Hematopoietic multipotent progenitor cell treated with erythropoietin and hydrocortisone succinate and interleukin-3 and kit ligand, for 6 days (in vitro differentiated cells): Measurements from ENCODE around the gene NADSYN1.

ENCODE experiments used
- DNase-seq: peaks from one replicate; pipeline ENCODE4 v3.0.0-alpha.2; 2015

The NADSYN1 gene

DNA sequence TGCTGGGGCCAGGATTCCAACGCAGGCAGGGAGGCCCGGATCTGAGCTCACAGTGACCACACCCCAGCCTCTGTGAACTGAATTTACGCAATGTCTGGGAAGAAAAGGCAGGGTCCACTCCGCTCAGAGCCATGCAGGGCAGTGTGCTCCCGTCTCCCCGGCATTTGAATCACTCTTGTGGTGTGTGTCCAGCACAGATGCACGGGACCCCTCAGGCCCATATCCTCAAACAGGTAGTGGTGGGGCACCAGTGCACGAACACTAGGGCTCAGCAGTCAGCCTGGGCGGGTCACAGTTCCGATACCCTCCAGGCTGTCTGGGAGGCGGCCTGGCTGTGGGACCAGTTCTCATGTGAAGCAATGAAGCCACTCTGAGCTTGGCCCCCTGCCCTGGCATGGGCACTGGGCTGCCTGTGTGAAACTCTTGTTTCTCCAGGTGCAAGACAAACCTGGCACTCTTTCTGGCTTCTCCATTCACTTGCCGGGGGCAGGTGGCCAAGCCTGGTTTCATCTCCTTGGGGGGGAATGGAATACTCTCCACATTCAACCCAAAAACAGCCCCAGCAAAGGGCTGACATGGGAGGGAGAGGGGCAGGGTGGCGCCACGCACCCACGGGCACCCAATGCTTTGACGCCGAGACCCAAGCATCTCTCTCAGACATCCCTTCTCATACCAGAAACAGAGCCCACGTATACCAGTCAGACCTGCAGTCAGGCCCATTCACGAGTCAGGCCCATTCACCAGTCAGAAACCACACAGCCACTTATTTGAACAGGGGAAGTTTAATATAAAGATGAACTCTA lies 19.2 kb upstream of the NADSYN1 start:
- no peak for DNase-seq

DNA sequence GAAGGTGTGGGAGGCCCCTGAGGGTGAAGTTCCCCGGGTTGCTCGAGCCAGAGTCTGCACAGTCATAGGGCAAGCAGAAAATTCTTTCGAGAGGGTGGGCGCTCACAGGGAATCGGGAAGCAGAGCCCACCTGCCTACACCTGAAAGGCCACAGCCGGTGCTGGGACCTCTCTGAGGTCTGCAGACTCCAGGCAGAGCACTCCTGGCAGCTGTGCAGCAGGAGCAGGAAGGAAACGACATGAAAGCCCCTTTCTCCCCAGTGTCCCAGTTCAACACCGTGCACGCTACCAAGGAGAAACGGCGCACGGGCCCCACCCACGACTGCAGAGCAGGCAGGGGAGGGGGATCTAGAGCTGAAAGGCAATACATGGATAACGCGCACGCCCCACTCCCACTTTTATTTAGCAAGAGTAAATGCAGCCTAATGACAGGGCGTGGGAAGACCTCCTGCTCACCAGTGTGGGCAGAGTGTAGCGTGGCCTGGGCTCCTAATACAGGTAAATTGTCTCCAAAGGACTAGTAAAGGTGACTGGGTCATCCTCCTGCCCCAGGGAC lies 18.4 kb upstream of the NADSYN1 start:
- DNase-seq, result no peak

- DNase-seq, result no peak
Measured at GRCh38 chr11:71435278-71435951, 17.6 kb upstream of the NADSYN1 start.

- no peak for DNase-seq
Measured at GRCh38 chr11:71436861-71437260, 16.1 kb upstream of the NADSYN1 start.

DNA sequence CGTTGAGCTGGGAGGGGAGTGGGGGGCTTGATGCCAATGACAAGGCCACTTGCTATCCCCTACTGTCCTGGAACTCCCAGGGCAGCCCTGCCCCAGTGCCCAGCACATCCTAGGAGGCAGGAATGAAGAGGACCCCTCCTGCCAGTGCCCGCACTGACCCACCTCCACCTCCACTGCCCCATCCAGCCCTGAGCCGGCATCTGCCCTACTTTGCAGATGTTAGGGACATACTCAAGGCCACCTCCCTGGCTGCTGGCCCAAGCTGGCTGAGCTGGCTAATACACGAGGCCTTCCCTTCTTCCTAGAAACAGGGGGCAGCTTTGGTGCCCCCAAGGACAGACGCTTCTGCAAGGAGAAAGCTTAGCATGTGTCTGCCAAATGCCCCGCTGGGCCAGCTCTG lies 15.6 kb upstream of the NADSYN1 start:
- no peak for DNase-seq

- DNase-seq, result no peak
Measured at GRCh38 chr11:71437879-71438278, 15.1 kb upstream of the NADSYN1 start.

- DNase-seq, result no peak
Measured at GRCh38 chr11:71438650-71439049, 14.4 kb upstream of the NADSYN1 start.

- no peak for DNase-seq
Measured at GRCh38 chr11:71440021-71440755, 12.8 kb upstream of the NADSYN1 start.

GRCh38 chr11:71441251-71441650 lies 11.8 kb upstream of the NADSYN1 start:
- DNase-seq, result no peak

- DNase-seq, result no peak
Measured at GRCh38 chr11:71442123-71442522, 10.9 kb upstream of the NADSYN1 start.

DNA sequence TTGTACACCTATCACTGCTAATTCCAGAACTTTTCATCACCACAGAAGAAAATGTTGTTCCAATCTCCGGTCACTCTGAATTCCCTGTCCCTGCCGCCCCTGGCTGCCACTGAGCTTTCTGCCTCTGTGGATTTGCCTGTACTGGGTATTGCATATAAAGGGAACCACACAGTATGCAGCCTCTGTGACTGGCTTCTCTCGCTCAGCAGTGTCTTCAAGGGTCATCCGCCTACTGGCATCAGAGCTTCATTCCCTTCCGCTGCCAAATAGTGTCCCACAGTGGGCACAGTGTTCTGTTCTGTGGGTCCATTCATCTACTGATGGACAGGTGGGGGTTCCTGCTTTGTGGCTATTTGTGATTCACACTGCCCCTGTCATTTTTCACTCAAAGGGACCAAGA lies 10.1 kb upstream of the NADSYN1 start:
- DNase-seq, result no peak

GRCh38 chr11:71443736-71444445 lies 9.1 kb upstream of the NADSYN1 start:
- DNase-seq, result no peak

- DNase-seq, result no peak
Measured at GRCh38 chr11:71444811-71445210, 8.2 kb upstream of the NADSYN1 start.

DNA sequence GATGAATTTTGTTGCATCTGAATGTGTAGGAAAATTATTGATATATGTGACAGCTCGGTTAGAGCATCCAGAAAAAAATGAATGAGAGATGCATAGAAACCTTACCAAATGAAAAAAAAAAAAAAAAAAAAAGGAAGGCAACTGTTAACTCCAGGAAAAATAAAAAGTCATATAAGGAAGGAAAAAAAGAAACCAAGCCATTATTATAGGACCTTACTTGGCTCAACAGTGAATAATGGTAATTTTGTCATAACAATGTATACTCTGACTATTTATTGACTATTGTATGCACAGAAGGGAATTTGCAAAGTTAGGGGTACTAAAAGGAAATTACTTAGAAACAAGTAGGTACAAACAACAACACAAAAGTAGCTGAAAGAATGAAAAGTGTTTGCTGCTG lies 6.9 kb upstream of the NADSYN1 start:
- DNase-seq, result no peak

- DNase-seq, result peak; percentile 69
Measured at GRCh38 chr11:71446942-71447688, 5.9 kb upstream of the NADSYN1 start.

DNA sequence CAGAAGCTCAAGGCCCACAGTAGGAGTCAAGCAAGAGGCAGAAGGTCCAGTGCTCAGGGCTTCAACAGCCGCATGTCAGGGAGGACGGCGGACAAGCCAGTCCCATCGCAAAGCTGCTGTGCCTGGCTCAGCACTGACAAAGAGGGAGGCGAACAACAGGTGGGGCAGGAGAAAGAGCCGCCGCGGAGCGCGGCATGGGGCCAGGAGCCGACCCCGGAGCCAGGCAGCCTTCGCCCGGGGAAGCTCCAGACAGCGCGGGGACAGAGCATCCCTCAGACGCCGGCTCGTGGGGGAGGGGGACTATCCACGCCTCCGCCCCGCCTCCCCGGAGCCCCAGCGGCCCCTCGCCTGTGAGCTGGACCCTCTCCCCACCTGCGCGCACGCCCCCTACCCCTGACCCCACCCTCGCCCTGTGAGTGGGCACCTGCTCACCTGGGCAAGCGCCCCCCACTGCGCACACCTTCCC lies 5.2 kb upstream of the NADSYN1 start:
- DNase-seq, result peak; percentile 50

DNA sequence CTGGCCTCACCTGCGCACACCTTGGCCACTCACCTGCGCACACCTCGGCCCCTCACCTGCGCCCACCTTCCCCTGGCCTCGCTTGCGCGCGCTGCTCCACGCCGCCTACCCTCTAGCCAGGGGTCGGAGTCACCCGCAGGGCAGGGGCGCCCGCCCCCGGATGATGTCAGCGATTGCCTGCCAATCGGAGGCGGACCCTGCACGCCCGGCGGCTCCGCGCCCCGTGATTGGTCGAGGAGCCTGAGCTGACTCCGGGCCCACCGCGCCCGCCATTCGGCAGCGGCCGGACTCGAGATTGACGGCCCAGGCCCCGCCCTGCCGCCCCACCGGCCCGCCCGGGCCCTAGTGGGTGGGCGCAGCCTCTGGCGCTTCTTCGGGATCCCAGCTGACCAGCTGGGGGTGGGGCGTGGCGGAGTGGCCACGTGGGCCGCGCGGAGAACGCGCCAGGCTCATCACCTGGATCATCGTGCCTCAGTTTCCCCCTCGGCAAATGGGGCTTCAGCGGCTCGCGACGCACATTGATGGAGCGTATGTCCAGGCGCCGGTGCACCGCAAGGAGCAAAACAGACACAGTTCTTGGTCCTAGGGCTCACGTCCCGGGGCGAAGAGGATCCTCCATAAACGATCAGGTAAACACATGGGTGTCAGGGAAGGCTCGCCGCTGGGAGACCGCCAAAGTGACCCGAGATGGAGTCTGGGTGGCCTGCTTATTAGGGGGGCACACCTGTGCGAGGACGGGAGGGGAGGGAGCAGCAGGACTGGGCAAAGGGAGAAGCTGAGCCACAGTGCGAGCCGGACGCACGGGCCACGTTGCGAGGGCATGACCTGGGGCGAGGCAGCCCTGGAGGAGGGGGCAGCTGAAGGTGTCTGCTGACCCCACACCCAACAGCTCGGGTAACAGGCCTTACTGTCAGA lies 4.5 kb upstream of the NADSYN1 start, which contains the start of gene DHCR7:
TSS of gene DHCR7 (minus strand) at position 137 of the 915 bp plus-strand sequence. CDS start 3,441 bp downstream, outside the sequence.
- peak; percentile 97 for DNase-seq

GRCh38 chr11:71449596-71449995 lies 3.4 kb upstream of the NADSYN1 start:
- DNase-seq, result peak; percentile 49

- no peak for DNase-seq
Measured at GRCh38 chr11:71450507-71450906, 2.5 kb upstream of the NADSYN1 start.

DNA sequence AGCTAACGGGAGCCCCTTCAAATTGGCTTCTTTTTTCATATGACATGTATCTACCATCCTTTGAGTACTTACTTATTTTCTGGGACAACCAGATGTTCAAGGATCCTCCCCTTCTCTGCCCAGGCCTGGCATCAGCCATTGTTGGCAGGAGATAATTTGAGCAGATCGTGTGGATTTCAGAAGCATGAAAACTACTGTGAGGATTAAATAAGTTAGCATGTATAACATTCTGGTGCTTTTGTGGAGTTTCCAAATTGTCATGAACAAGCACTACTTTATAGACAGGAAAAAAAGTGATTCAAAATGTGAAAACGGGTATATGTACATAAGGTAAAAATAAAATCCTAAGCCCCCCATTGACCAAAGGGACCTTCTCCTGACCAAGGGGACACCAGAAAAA lies 2.1 kb upstream of the NADSYN1 start:
- DNase-seq, result no peak
